PC-3 (cell line): Measurements from ENCODE around the gene DNAL1.

Source experiments
- EZH2 ChIP-seq: fragments of 300-600 bp; sonication (generic); IDR thresholded peaks from one replicate; pipeline ENCODE4 v1.6.1; 2017; ENCODE audit warnings: antibody characterized with exemption, mild to moderate bottlenecking, low read length; ENCODE audit not compliant: unreplicated experiment
- TF ChIP-seq, protein P1 (sequence below): fragments of 300-600 bp; sonication (generic); conservative IDR thresholded peaks from 2 replicates; pipeline ENCODE4 v1.5.1; 2017; ENCODE audit warnings: antibody characterized with exemption, low read depth, mild to moderate bottlenecking, low read length

GRCh38 chr14:73729556-73730265, 84.9 kb downstream of the DNAL1 start:
- TF ChIP-seq EZH2, result no peak
- TF ChIP-seq, protein P1, sequence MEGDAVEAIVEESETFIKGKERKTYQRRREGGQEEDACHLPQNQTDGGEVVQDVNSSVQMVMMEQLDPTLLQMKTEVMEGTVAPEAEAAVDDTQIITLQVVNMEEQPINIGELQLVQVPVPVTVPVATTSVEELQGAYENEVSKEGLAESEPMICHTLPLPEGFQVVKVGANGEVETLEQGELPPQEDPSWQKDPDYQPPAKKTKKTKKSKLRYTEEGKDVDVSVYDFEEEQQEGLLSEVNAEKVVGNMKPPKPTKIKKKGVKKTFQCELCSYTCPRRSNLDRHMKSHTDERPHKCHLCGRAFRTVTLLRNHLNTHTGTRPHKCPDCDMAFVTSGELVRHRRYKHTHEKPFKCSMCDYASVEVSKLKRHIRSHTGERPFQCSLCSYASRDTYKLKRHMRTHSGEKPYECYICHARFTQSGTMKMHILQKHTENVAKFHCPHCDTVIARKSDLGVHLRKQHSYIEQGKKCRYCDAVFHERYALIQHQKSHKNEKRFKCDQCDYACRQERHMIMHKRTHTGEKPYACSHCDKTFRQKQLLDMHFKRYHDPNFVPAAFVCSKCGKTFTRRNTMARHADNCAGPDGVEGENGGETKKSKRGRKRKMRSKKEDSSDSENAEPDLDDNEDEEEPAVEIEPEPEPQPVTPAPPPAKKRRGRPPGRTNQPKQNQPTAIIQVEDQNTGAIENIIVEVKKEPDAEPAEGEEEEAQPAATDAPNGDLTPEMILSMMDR, result no peak
